ENCODE measurements around the gene RAB20. TPM values are rescaled to one million over a fixed set of nuclear protein-coding genes. Genes with fewer than 3 reads are reported as not detected.

The RAB20 gene
- total and polyA plus RNA-seq, 9 of the 15 experiments (the other 6 are each of a cell fraction or from before 2014, with no cell fraction given), result 0.62 to 9.2 (median 5.4) TPM

DNA sequence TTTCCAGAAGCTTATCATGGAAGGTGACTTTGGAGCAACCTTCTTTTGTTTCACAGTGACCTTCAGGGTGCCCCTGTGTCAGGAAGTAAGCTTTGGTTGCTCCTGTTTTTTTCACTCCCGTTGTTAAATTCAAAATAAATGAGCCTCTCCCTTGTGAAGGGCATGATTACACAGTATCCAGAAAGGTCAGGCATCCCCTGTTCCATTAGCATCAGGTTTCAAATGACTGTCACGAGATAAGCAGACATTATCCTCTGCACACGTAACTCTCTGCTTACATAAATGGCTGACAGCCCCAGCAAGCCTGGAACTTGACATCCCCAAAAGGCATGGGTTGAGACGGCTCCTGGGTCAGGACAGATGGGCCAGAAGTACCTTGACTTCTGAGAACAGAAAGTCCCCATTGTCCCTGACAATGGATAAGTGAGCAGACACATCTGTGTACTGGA is 52.0 kb downstream of the RAB20 start:
- Histone ChIP-seq H3K9me1 (ENCODE audit: control insufficient read depth, insufficient read depth, low read length) (peaks cover 3% of the 10 kb centered on the region), H3K4me2 (ENCODE audit: insufficient read depth, low read length) (peak overlapping the region; percentile 42), H4K20me1 (replicated peaks; ENCODE audit: control insufficient read depth, insufficient read depth, low read length) (no peaks in the 10 kb centered on the region), H3K9me3 (replicated peaks; ENCODE audit: control insufficient read depth, insufficient read depth, low read depth, low read length) (no peaks in the 10 kb centered on the region), H2AFZ (ENCODE audit: low read depth, low read length) (peak overlapping the region; percentile 83), H3K4me1 (replicated peaks in 1 of 2; ENCODE audit: control insufficient read depth in 2 of 2, insufficient read depth in 2 of 2, low read length in 2 of 2) (peaks cover 59 to 63% of the 10 kb centered on the region in 2 experiments), H3K4me3 (no peak overlapping the region), H3K9ac (ENCODE audit: insufficient read depth in 1 of 2, low read depth in 2 of 2, low read length in 2 of 2) (peak overlapping the region; percentile 35 to 43; a peak in 3 of 4 replicates), H3K27ac (ENCODE audit: extremely low read depth, low read depth, low read length) (peak overlapping the region; percentile 87), H3K27me3 (ENCODE audit: control insufficient read depth in 2 of 2, insufficient read depth in 2 of 2, low read length in 2 of 2) (no peaks in the 10 kb centered on the region), H3K79me2 (ENCODE audit: control insufficient read depth, insufficient read depth, low read length) (no peaks in the 10 kb centered on the region), H3K36me3 (ENCODE audit: control insufficient read depth, insufficient read depth, low read length) (no peaks in the 10 kb centered on the region)
- FAIRE-seq (peak; percentile 87), ATAC-seq (peak; percentile 64), DNase-seq (ENCODE audit: extremely low read depth in 1 of 4, low spot score in 3 of 4) (peak; percentile 29 to 77 (median 47))
- 0% methylated on average over 4 of the region's 4 CpGs for WGBS (ENCODE audit: insufficient coverage, low coverage, missing lambda C conversion rate)
- in situ Hi-C loops (cut with MboI) (no loop called here), intact Hi-C loops (cut with micrococcal nuclease) (loop anchor here (5.0 kb wide), 2 partner anchors 53 to 68 kb away; partner anchors contain the start of gene RAB20)
- CTCF ChIA-PET (ENCODE audit: low intra/inter-chr PET ratio), result no interaction called here
- POLR2A ChIA-PET, result interaction anchor here (0.6 to 2.4 kb wide), 3 partner anchors 13 to 346 kb away, joined by 3 to 9 read pairs (median 3); no protein-coding TSS in a partner anchor
- no TSS peak for BruUV-seq (replicated peaks)
- TF ChIP-seq, protein P1, sequence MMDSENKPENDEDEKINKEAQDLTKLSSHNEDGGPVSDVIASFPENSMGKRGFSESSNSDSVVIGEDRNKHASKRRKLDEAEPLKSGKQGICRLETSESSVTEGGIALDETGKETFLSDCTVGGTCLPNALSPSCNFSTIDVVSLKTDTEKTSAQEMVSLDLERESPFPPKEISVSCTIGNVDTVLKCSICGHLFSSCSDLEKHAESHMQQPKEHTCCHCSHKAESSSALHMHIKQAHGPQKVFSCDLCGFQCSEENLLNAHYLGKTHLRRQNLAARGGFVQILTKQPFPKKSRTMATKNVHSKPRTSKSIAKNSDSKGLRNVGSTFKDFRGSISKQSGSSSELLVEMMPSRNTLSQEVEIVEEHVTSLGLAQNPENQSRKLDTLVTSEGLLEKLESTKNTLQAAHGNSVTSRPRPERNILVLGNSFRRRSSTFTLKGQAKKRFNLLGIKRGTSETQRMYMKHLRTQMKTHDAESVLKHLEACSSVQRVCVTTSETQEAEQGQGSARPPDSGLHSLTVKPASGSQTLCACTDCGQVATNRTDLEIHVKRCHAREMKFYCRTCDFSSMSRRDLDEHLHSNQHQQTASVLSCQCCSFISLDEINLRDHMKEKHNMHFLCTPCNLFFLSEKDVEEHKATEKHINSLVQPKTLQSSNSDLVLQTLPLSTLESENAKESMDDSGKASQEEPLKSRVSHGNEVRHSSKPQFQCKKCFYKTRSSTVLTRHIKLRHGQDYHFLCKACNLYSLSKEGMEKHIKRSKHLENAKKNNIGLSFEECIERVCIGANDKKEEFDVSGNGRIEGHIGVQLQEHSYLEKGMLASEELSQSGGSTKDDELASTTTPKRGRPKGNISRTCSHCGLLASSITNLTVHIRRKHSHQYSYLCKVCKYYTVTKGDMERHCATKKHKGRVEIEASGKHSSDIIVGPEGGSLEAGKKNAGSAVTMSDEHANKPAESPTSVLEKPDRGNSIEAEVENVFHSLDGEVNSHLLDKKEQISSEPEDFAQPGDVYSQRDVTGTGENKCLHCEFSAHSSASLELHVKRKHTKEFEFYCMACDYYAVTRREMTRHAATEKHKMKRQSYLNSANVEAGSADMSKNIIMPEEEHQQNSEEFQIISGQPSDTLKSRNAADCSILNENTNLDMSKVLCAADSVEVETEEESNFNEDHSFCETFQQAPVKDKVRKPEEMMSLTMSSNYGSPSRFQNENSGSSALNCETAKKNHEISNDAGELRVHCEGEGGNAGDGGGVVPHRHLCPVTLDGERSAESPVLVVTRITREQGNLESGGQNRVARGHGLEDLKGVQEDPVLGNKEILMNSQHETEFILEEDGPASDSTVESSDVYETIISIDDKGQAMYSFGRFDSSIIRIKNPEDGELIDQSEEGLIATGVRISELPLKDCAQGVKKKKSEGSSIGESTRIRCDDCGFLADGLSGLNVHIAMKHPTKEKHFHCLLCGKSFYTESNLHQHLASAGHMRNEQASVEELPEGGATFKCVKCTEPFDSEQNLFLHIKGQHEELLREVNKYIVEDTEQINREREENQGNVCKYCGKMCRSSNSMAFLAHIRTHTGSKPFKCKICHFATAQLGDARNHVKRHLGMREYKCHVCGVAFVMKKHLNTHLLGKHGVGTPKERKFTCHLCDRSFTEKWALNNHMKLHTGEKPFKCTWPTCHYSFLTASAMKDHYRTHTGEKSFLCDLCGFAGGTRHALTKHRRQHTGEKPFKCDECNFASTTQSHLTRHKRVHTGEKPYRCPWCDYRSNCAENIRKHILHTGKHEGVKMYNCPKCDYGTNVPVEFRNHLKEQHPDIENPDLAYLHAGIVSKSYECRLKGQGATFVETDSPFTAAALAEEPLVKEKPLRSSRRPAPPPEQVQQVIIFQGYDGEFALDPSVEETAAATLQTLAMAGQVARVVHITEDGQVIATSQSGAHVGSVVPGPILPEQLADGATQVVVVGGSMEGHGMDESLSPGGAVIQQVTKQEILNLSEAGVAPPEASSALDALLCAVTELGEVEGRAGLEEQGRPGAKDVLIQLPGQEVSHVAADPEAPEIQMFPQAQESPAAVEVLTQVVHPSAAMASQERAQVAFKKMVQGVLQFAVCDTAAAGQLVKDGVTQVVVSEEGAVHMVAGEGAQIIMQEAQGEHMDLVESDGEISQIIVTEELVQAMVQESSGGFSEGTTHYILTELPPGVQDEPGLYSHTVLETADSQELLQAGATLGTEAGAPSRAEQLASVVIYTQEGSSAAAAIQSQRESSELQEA (IDR thresholded peaks at IDR 0.05; ENCODE audit: low read depth), result no peak
- TF ChIP-seq ZNF316 (IDR thresholded peaks at IDR 0.05), result no peak
- peak; percentile 73 for TF ChIP-seq TAL1 (IDR thresholded peaks at IDR 0.05)
- 0 out of 2 replicates have a peak, but pooled peaks have one; percentile 11 for TF ChIP-seq BCOR (IDR thresholded peaks at IDR 0.05)
- peak; percentile 70 for TF ChIP-seq NCOR1 (IDR thresholded peaks at IDR 0.05)
- TF ChIP-seq ERF (CRISPR knock-in tag; IDR thresholded peaks at IDR 0.05), result no peak
- TF ChIP-seq, protein P2, sequence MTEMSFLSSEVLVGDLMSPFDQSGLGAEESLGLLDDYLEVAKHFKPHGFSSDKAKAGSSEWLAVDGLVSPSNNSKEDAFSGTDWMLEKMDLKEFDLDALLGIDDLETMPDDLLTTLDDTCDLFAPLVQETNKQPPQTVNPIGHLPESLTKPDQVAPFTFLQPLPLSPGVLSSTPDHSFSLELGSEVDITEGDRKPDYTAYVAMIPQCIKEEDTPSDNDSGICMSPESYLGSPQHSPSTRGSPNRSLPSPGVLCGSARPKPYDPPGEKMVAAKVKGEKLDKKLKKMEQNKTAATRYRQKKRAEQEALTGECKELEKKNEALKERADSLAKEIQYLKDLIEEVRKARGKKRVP (CRISPR knock-in tag; IDR thresholded peaks at IDR 0.05), result no peak
- TF ChIP-seq, protein P3, sequence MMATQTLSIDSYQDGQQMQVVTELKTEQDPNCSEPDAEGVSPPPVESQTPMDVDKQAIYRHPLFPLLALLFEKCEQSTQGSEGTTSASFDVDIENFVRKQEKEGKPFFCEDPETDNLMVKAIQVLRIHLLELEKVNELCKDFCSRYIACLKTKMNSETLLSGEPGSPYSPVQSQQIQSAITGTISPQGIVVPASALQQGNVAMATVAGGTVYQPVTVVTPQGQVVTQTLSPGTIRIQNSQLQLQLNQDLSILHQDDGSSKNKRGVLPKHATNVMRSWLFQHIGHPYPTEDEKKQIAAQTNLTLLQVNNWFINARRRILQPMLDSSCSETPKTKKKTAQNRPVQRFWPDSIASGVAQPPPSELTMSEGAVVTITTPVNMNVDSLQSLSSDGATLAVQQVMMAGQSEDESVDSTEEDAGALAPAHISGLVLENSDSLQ (IDR thresholded peaks at IDR 0.05), result peak; percentile 61
- TF ChIP-seq ZNF589 (CRISPR knock-in tag; IDR thresholded peaks at IDR 0.05; ENCODE audit: low read depth), result 0 out of 2 replicates have a peak, but pooled peaks have one; percentile 13
- TF ChIP-seq CXXC5 (CRISPR knock-in tag; IDR thresholded peaks at IDR 0.05), result peak; percentile 17; the same call in 1 of the 2 replicates
- TF ChIP-seq JUNB (CRISPR knock-in tag; conservative IDR thresholded peaks at IDR 0.05), result no peak
- peak; percentile 62; the same call in 1 of the 2 replicates for TF ChIP-seq POLR2AphosphoS5 (IDR thresholded peaks at IDR 0.05; ENCODE audit: control insufficient read depth, insufficient read depth, low read depth, low read length)
- no peak for TF ChIP-seq NFXL1 (CRISPR knock-in tag; IDR thresholded peaks at IDR 0.05)
- TF ChIP-seq MEIS2 (IDR thresholded peaks at IDR 0.05; ENCODE audit: partially characterized antibody), result peak; percentile 57
